Nucleus accumbens (tissue), 56 donors: ENCODE measurements around the gene GAL.

Source experiments
- DNase-seq, 56 donors: peaks; one replicate each; lab custom pipeline; 2025; lab: John Stamatoyannopoulos, UW

GAL gene

DNA sequence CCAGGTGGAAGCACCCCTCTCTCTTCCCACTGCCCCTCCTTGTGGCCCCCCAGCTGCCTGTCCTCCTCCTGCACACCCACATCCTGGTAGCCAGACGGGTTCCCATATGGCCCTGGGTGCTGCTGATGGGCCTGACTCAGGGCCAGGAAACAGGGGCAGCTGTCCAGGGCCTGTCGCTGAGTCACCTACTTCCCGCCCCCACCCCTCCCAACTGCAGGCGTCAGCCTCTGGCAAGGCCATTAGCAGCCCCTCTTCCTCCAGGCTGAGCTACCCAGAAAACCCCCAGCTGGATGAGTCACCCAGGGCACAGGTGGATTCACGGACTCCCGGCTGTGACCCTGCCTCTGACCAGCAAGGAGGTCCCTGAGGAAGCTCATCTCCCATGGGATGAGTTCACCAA is 6.9 kb upstream of the GAL start:
- peak in 1 of 56 donors; percentile 5 for DNase-seq

DNA sequence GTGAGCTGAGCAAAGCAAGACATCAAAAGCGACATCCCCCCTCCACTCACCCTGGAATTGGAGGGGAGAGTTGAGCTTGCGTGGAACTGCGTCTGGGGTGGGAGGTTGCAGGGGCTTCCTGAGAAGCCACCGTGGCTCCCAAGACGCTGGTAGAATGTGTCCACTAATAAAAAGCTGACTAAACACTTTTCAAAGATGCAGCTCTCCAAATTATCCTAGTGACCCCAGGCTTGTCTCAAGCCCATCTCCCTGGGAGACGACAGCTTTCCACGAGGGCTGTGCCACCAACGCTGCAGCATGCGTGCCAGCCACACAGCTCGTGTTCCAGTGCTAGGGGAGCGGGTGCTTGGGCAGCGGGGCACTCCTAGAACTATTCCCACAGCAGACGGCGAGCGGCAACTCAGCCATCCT is 6.3 kb upstream of the GAL start:
- DNase-seq = no peak

DNA sequence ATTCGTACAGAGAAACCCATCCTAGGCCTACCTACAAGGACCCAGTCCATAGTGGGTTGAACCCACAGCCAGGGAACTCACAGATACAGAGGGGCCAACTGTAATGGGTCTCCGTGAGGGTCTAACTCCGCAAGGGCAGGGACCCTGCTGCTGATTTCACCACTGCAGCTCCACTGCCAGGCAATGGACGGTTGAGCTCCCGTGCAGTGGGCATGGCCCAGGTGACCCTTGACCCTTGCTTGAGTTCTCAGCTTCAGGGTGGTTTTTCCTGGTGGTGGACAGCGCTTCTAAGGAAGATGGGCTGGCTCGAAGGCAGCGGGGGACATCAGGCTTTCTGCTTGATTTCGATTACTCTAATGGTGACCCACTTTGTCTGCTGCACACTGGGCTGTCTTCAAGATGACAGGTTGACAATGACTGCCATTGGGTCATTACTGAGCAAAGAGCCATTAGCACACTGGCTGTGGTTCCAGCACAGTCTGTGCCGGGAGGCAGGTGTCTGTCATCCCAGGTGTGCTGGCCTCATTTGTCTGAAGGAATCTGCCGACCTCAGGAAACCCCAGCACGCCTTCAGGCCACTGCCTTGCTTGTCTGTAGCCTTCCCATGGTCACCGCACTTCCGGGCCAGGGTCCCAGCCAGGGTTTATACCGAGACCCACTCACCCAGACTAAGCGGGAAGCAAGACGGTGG is 3.7 kb upstream of the GAL start:
- no peak for DNase-seq

DNA sequence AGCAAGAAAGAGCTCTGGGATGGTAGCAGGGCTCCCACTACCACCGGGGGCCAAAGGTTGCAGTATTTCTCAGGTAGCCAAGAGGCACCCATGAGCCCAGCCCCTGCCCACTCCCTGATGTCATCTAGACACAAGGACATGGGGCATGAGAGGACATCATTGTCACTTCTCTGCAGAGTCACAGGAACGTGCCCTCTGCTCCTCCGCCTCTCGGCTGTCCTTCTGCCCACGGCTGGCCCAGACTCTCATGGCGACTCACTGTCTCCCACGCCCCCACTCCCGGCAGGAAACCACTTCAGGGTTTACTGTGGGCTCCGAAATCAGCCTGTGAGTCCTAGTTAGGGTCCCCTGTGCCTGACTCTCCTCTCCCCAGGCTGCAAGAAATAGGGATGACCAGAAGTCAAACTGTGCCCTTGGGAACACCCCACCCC is 1.8 kb upstream of the GAL start:
- DNase-seq = no peak

DNA sequence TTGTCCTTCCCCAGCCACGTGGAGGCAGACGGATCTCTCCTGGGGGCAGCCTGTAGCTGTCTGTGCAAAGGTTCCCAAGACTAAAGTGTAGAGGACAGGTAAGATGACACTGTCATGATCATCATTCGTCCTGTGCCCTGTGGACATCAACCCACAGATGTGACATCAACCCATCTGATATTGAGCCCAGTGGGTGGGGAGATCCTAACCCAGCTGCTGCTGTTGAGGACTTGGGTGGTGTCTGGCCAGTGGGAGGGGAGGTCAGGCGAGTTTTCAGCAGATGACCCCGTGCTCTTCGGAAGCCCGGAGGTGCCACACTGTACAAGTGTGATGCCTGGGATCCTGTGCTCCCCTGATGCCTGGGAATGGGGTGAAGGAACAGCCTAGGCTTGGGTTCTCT is 1.2 kb upstream of the GAL start:
- no peak for DNase-seq

DNA sequence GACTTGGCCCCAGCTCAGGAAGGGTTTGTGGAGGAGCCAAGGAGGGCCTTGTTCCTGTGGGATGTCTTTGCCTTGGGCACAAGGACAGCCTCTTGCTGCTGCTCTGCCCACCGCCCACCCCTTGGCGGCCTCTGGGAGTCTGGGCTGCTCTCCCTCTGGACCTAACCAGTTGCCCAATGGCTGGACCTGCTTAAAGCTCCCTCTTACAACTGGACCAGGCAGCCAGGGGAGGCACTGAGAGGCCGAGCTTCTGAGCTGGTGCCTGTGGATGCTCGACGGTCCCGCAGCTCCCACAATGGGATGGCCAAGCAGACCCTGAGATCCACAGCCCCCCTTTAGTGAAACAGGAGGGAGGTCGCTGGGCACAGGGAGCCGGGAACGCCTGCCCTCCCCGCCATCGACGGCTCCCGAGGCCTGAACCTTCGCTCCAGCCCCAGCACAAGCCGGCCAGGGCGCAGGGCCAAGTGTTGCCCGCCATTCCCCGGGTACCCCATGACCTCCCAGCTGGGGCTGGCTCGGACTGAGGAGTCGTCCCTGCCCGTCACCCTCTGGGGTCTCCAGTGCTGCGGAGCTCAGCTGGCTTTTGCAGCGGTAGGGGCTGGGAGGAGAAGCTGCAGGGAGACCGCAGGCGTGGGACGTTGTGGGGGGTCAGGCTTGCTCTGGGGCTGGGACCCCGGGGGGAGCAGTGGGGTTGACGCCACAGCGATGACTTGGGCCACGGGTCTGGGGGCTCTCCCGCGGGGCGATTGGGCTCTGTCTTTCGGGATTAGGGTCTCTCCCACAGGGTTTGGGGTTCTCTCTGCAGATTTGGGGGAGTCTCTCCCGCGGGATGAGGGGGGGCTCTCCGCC is 584 bp upstream of the GAL start:
- DNase-seq = no peak

DNA sequence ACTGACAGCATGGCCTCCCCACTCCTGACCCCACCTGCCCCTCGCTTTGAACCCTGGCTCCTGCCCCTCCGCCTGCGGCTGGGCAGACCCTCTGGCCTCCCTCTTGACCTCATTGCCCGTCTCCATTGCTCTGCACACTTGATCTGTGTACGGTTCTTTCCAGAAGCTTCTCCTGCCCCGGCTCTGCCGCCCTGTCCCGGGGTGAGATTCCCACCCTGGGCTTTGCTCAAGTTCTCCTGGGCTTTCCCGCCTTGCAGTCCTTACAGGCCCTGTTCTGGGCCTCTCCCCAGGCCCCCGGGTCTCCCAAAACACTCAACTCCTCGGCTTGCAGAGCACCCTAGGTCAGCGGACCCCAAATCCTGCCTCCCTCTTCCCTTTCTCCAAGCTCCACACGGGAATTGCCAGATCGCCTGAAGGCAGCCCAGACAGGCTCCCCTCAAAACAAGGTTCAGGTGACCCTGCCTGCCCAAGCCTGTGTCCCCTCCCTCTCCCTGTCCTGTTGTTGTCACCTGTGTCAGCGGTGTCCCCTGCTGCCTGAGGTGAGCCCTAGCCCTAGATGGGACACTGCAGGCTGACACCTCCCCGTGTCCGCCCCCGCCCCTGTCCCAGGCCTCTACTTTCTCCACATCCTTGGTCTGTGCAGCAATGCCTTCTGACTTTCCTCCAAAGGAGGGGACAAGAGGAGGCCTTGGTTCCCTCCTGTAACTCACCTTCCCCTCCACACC is 1.5 kb downstream of the GAL start:
- DNase-seq = no peak

DNA sequence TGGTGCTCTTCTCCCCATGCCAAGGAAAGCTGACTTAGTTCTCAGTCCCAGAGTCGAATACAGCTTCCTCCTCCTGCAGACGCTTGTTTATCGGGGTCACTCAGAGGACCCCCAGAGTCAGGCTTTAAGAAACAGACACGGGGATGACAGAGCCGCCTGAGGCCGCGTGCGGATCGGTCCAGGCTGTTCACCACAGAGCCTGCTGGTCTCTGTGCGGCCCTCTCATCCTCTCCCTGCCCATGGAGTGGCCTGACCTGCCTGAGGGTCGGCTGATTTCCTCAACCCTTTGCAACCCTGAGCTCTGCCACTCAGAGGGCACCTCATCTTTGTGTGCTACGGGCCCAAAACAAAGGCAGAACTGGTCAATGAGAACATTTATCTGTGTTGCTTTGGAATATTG is 2.1 kb downstream of the GAL start:
- DNase-seq = no peak

DNA sequence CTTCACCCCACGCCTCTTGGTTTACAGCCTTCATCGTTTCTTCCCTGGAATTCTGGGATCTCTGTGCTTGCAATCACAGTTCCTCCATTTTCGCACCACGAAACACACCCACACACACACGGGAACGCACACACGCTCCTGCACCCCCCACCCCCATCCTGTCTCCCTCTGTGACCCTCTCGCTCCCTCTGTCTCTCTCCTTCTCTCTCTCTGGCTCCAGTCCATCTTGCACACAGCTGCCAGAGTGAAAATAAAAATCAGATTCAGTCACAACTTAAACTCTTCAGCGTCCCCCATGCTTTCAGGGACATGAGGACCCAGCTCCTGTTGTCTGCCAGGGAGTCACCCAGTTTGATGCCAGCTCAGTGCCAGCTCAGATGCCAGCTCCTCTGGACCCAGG is 3.0 kb downstream of the GAL start:
- DNase-seq = no peak

DNA sequence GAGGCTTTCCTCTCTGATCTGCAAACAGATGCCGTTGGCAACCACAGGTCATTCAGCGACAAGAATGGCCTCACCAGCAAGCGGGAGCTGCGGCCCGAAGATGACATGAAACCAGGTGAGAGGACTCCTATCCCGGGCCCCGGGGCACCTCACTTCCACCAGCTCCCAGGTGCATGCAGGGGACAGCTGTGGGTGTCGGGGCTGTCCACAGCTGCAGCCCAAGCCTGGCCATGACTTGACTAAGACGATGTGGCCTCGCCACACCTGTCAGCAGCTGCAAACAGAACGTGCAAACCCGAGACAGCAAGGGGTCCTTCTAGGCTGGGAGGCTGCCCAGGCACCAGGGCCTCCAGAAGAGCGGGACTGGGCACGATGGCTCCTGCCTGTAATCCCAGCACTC is 3.6 kb downstream of the GAL start:
- no peak for DNase-seq

DNA sequence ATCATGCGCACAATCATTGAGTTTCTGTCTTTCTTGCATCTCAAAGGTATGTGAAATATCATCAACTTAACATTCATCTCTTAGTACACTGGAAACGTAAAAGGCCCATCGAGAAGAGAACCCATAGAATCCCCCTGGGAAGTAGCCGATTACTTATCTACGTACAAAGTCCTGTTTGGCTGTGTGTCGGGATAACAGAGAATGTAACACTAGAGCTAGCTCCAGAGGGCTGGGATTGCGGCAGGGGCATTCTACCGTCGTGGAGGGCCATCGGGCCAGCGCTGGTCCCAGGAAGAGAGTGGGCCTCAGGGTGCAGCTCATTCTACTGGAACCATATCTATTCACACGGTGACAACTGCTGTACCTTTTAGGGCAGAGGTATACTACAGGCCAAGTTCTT is 4.5 kb downstream of the GAL start:
- no peak for DNase-seq

DNA sequence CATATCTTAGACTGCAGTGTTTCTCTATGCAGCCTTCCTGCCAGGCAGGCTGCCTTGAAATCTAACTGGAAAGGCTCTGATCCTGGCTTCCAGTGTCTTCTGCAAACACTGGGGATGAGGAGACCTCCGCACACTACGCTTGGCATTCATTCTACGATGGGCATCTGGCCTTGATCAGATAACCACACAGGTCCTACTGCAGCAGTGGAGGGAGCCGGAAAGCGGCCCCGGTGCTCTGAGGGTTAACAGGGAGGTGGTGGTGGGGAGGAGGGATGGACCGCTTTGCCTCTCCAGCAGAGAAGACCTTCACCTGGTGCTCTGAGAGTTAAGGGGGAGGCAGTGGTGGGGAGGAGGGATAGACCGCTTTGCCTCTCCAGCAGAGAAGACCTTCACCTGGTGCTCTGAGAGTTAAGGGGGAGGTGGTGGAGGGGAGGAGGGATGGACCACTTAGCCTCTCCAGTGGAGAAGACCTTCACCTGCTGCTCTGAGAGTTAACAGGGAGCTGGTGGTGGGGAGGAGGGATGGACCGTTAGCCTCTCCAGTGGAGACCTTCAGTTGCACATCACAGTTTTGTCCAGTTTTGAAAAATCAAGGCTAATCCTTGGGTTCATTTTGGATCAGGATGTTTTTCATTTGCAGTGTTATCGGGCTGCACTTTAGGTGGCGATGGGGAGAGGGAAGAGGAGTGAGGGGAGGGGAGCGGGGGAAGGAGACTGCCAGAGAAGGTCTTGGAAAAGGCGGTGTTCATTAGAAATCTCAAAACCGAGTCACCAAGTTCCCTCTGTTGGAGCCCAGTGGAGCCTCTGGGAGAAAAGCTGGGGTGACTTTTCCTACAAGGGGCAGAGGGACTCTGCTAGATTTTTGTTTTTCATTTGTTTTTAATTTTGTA is 5.6 kb downstream of the GAL start:
- no peak for DNase-seq

DNA sequence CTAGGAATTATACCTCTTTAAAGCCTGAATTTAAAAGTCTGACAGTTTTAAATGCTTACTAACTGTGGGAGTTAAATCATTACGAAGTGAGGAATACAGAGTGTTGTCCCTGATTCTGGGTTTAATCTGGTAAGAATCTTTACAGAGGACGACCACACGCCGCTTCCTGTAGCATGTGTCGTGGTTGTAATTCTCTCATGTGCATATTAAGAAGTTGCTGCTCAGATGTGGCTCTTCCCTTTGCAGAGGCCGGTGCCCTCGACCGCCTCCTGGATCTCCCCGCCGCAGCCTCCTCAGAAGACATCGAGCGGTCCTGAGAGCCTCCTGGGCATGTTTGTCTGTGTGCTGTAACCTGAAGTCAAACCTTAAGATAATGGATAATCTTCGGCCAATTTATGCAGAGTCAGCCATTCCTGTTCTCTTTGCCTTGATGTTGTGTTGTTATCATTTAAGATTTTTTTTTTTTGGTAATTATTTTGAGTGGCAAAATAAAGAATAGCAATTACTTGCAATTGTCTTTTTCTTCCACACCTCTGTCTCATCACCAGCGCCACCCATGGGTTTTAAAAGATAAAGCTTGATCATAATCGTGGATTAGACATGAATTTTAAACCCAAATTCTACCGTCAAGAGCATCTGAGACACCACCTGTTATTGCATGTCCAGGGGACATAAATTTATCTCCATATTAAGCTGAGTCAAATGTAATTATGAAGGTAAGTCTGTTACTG is 6.5 kb downstream of the GAL start:
- no peak for DNase-seq

DNA sequence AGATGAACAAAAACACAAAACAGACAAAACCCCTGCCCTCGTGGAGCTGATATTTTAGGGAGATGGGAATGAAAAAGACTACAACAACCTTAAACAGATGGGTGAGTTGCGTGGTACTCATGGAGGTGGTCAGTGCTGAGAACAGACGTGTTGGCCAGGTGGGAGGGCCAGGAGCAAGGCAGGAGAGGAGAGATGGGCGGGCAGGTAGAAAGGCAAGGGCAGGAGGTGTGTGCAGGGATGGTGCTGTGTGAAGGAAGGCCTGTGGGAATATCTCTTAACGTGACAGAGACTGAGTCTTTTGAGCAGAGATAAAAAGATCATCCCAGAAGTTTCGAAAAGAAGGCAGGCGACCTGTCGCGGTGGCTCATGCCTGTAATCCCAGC is 7.0 kb downstream of the GAL start:
- no peak for DNase-seq

DNA sequence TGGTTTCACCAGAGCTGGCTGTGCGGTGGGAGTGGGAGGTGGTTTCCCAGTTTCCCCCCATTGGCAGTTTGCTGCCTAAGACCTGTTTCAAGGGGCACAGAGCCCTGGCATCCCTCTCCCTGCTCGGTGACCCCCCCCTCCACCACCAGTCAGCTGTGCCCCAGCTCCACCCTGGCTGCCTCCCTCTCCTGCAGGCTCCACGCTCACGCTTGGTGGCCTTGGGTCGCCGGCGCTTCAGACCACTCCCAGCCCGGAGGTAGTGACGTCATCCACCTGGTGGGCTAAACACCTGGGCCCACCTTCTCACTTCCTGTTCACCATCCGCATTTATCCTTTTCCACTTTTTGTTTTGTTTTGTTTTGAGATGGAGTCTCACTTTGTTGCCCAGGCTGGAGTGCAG is 7.8 kb downstream of the GAL start:
- no peak for DNase-seq

DNA sequence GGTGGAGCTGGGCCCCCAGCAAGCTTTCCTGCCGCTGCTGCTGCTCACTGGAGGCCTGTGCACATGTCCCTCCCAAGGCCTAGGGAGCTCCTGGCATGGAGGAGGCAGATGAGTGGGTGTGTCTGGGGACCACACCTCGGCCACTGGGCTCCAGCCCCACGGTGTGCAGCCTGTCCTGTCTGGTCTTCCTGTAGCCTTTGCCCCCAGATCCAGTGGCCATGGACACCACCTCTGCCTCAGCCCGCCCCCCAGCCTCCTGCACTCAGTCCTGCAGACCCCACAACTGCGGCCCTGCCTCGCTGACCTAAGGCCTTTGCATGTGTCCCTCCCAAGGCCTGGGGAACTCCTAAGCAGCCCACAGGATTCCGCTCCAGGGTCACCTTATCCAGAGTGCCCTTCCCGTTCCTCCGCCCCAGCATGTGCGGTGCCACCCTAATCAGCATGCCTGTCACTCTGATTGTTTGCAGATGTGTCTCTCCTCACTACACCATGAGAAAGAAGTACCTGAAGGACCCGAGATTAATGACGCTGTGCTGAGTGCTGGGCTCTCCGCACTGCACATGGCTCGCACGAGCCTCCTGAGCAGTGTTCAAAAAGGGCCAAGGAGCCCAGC is 8.6 kb downstream of the GAL start:
- no peak for DNase-seq

DNA sequence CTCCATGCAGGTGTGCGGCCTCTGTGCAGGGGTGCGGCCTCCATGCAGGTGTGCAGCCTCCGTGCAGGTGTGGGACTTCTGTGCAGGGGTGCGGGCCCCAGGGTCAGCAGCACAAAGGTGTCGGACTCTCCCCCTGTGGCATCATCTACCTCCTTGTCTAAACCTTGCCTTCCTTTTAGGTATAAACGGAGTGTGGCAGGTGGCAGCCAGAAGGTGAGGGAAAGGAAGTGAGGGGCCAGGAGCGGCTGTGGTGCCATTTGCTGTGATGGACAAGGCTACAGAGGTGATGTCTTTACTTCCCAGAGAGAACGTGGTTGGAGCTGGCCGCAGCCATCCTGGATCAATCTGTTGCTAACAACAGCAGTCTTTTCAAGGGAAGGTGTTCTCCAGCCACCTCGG is 9.1 kb downstream of the GAL start:
- no peak for DNase-seq

DNA sequence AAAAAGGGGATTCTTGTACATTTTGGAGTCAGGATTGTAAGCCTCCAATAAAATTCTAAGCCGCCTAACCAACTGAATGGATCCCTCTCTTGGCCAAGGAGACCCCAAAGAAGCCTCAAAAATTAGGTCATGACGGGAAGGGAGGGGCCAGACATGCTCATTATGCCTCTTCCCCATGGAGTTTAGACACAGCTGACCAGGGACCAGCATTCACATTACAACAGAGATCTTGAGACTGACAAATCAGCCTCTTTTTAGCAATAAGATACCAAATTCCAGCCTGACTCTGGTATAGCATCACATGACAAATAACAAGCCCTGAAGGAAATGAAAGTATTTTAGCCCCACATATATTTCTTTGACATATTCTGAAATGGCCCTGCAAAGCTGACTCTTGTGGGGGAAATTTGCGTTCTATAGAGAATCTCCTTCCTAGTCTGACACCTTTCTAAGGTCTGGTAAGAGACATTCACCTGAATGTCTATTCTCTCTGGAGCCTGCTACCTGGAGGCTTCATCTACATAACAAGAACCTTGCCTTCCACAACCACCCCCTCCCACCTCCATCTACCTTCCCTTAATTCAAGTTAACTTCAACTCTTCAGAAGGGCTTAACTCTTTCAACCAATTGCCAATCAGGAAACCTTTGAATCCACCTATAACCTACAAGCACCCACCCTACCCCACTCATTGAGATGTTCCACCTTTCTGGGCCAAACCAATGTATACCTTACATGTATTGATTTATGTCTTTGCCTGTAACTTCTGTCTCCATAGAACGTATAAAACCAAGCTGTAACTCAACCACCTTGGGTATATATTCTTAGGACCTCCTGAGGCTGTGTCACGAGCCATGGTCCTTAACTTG is 10.3 kb downstream of the GAL start:
- DNase-seq = no peak
